Limb (tissue), 2 donors: ENCODE results near the gene NCOA7.
"Not testable (repeated sequence)": the region's sequence is repeated elsewhere in the genome, so short reads cannot be mapped to it uniquely, and the experiment has no call there.

Experiments
- DNase-seq, 2 donors: peaks; one replicate each; pipeline ENCODE4 v3.0.0-alpha.2; 2016; ENCODE audit errors: extremely low spot score in 2 of 2

Gene NCOA7

GRCh38 chr6:125866433-125866832 lies 75.7 kb downstream of the NCOA7 start:
- DNase-seq = no peak

- no peak for DNase-seq
These were observed 76.8 kb downstream of the NCOA7 start for GRCh38 chr6:125867483-125867942.

GRCh38 chr6:125868252-125868651 lies 77.5 kb downstream of the NCOA7 start:
- no peak for DNase-seq

DNA sequence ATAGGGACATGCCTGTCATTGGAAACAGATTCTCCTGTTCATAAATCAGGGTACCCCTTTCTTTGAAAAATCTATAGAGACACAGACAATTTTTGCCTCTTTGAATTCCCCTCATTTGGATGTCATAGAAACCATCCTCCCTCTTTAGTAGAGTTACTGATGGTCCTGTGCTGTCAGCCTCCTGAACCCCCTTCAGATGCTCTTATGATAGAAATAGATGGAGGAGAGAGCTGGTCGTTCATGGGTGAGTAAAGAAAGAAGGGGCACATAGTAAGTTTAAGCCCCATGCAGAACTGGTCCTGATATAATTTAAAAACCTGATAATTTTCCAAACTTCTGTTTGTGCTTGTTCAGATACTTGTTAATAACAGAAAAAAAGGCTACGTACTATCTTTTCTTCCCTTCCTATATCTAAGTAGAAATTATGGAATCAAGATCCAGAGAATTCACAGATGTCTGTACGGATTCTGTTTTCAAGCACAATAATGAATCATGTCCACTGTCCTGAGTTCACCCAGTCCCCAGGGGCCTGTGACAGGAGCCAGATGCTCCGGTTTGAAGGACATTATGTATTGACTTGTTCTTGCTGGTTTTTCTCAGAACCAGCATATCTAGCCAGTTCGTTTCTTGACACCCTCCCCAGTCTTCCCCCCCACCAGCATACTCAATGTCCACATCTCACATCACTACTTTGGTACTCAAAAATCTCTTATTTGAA lies 78.1 kb downstream of the NCOA7 start:
- DNase-seq = no peak

DNA sequence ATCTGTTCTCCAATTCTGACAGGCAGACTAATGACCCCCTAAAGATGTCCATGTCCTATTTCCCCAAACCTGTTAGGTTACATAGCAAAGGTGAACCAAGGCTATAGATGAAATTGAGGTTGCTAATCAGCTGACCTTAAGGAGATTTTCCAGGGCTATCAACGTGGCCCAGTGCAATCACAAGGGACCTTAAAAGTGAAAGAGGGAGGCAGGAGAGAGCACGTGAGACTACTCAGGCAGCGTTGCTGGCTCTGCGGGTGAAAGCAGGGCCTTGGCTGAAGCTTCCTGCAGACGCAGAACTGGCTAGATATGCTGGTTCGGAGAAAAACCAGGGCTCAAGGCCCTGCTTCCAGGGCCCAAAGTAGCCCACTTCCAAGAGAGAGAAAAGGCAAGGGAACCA lies 78.7 kb downstream of the NCOA7 start:
- DNase-seq = no peak

GRCh38 chr6:125871365-125871764 lies 80.6 kb downstream of the NCOA7 start:
- no peak for DNase-seq

DNA sequence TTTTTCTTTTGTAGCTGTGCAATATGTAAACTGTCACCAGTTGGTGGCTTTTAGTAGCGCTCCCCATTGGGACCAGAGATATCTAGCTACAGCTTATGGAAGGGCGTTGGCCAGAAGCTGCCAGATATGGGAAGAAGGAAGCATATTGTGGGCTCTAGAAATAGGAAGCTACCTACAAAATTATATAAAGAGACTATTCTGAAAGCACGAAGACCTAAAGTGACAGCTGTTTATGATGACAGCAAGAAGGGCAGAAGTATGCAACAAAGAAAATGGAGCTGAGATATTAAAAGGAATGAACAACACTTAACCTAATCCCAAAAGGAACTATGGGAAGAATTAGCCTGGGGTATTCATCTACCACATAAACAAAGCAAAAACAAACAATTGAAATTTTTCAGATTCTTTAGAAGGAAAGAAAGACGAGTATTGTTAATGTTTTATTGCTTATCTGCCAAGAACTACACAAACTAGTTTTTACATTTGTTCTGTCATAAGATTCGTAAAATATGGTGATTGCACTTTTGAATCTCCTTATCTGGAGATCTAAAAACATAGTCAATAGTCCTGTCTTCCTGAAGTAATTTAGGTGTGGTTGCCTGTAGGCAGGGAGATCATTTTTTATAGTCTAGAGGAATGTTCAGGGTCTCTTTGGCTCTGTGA lies 81.6 kb downstream of the NCOA7 start:
- no peak for DNase-seq

- no peak for DNase-seq
These were observed 91.5 kb downstream of the NCOA7 start for GRCh38 chr6:125882243-125882642.

DNA sequence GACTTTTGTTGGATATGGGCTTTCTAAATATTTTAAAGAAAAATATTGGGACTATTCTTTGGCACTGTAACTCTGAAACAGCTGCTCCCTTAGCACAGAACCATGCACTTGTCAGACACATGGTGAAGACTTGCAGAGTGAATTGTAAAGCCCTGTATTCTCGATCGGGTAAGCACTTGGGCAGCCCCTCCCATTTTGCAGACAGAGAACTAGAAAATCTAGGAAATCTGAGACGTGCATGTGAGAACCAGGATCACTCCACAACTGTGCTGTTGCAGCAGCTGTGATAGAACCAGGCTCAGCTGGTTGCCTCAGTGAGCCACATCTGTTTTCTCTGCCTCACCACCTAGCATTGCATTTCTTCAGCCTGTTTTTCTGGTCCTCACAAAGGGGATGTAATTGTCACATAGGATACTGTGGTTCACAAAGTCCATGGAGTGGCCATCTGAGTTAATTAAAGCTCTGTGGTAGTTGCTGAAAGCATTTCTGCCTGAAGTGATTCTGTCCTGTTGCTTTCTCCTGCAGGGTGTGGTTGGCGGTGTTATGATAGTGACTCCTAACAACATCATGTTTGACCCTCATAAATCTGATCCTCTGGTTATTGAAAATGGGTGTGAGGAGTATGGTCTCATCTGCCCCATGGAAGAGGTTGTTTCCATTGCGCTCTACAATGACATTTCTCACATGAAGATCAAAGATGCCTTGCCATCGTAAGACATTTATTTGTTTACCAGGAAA lies 94.0 kb downstream of the NCOA7 start:
- DNase-seq = peak in 1 of 2 donors; percentile 2

- no peak for DNase-seq
These were observed 95.3 kb downstream of the NCOA7 start for GRCh38 chr6:125886021-125886420.

DNA sequence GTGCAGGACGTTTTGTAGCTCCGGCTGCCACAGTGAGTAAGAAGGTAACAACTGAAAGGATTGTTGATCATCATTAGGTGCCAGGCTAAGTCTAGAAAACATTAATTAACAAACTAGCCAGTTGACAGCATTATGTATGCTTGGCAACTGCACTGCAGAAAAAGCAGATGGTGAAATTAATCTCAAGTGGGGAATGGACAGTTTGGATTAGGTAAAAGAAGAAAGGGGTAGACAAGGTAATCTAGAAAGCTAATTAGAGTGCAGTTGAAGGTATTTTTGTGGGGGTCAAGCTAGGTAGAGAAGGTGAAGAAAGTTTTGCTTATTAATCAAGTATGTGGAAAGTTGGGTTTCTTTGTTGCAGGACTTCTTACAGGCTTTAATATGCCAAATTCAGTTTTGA lies 96.2 kb downstream of the NCOA7 start:
- no peak for DNase-seq

- DNase-seq = no peak
These were observed 96.6 kb downstream of the NCOA7 start for GRCh38 chr6:125887372-125887771.

DNA sequence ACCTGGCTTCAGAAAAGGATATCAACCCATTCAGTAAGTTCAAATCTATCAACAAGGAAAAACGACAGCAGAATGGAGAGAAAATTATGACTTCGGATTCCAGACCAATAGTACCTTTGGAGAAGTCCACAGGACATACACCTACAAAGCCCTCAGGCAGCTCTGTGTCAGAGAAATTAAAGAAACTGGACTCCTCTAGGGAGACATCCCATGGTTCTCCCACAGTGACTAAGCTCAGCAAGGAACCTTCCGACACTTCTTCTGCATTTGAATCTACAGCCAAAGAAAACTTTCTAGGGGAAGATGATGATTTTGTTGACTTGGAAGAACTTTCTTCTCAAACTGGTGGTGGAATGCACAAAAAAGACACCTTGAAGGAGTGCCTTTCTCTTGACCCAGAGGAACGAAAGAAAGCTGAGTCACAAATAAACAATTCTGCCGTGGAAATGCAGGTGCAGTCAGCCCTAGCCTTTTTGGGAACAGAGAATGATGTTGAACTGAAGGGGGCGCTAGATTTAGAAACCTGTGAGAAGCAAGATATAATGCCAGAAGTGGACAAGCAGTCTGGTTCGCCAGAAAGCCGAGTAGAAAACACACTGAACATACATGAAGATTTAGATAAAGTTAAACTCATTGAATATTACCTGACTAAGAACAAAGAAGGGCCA lies 98.4 kb downstream of the NCOA7 start:
- DNase-seq = no peak

GRCh38 chr6:125899726-125900182 lies 109.0 kb downstream of the NCOA7 start:
- no peak for DNase-seq

DNA sequence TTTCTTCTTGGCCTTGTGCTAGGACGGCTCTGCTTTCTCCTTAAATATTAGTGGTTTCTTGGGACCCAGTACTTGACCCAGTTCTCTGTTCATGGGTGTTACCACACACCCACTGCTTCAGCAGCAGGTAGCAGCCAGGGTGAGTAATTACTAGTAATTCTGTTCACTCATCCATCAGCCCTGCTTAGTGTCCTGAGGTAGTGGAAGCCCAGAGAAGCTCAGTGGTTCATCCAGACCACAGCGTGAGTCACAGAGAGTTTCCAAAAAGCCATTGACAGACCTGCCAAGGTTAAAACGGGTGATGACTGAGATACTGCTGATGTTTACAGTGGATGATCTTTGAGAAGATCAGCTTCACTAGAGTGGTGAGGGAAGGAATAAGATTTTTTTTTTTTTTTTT lies 114.1 kb downstream of the NCOA7 start:
- no peak for DNase-seq

- DNase-seq = no peak
These were observed 115.6 kb downstream of the NCOA7 start for GRCh38 chr6:125906158-125906998.

GRCh38 chr6:125910527-125910926 lies 119.8 kb downstream of the NCOA7 start:
- DNase-seq = no peak

DNA sequence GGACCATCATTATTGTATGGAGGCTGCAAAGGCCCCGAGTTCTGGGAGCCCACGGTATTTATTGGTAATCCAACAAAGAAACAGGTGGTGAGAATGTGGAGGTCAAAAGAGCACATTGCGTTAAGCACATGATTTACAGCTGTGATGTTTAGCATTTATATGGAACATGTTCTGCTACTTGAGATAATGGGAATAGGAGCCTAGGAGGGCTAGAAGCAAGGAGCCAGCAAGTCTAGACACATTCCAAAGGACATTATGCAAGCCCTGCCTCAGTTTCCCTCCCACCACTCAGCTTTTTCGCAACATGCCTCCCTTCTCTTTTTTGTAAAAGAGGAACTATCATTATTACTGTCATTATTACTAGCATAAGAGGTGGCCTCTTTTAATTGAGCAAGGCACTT lies 120.3 kb downstream of the NCOA7 start:
- not testable (repeated sequence) for DNase-seq

DNA sequence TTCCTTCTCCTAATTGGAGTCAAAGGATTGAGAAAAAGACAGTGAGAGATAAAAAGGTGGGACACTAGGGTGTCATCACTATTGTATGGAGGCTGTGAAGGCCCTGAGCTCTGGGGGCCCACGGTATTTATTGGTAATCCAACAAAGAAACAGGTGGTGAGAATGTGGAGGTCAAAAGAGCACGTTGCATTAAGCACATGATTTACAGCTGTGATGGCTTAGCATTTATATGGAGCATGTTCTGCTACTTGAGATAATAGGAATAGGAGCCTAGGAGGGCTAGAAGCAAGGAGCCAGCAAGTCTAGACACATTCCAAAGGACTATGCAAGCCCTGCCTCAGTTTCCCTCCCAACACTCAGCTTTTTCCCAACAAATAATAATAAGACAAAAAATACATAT lies 121.7 kb downstream of the NCOA7 start:
- not testable (repeated sequence) for DNase-seq

GRCh38 chr6:125913145-125913544 lies 122.4 kb downstream of the NCOA7 start:
- no peak for DNase-seq

- no peak for DNase-seq
These were observed 123.1 kb downstream of the NCOA7 start for GRCh38 chr6:125913864-125914351.
